MM.1S (cell line): ENCODE measurements around the gene ANP32A.
"Not testable (repeated sequence)": the region's sequence is repeated elsewhere in the genome, so short reads cannot be mapped to it uniquely, and the experiment has no call there.

ENCODE experiments used
- EZH2 ChIP-seq: fragments of 300-600 bp; sonication (generic); optimal IDR thresholded peaks from 2 replicates; pipeline ENCODE3; 2017; ENCODE audit warnings: low read depth, mild to moderate bottlenecking, antibody characterized with exemption, low read length, mixed read lengths
- EZH2phosphoT487 ChIP-seq: fragments of 300-600 bp; sonication (generic); IDR thresholded peaks from 2 replicates; pipeline ENCODE4 v1.6.1; 2018; ENCODE audit warnings: antibody characterized with exemption, low read length
- TF ChIP-seq, protein P1 (sequence below): fragments of 300-600 bp; sonication (generic); IDR thresholded peaks from 2 replicates; pipeline ENCODE4 v1.5.1; 2016; ENCODE audit warnings: antibody characterized with exemption, low read length, mixed read lengths

- TF ChIP-seq, protein P1, sequence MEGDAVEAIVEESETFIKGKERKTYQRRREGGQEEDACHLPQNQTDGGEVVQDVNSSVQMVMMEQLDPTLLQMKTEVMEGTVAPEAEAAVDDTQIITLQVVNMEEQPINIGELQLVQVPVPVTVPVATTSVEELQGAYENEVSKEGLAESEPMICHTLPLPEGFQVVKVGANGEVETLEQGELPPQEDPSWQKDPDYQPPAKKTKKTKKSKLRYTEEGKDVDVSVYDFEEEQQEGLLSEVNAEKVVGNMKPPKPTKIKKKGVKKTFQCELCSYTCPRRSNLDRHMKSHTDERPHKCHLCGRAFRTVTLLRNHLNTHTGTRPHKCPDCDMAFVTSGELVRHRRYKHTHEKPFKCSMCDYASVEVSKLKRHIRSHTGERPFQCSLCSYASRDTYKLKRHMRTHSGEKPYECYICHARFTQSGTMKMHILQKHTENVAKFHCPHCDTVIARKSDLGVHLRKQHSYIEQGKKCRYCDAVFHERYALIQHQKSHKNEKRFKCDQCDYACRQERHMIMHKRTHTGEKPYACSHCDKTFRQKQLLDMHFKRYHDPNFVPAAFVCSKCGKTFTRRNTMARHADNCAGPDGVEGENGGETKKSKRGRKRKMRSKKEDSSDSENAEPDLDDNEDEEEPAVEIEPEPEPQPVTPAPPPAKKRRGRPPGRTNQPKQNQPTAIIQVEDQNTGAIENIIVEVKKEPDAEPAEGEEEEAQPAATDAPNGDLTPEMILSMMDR = not testable (repeated sequence)
- not testable (repeated sequence) for TF ChIP-seq EZH2phosphoT487, EZH2
Observed at GRCh38 chr15:68857443-68857842, 36.7 kb upstream of the ANP32A start.
